Smooth muscle cell (in vitro differentiated cells): ENCODE results near the gene SLC12A3. TPM values are rescaled to one million over a fixed set of nuclear protein-coding genes. Genes with fewer than 3 reads are reported as not detected.

Experiments
- DNase-seq: peaks from one replicate; lab custom pipeline; 2025; ENCODE audit not compliant: unreplicated experiment; lab: John Stamatoyannopoulos, UW
- H2AFZ ChIP-seq: fragments of 200-600 bp; sonication (generic); 2 replicates; pipeline ENCODE4 v1.6.0; 2016; ENCODE audit warnings: antibody characterized with exemption, low read depth, mild to moderate bottlenecking
- H3F3A ChIP-seq: fragments of 200-600 bp; sonication (generic); 2 replicates; pipeline ENCODE4 v1.6.0; 2017; ENCODE audit warnings: antibody characterized with exemption, low read depth
- H3K27ac ChIP-seq: fragments of 200-600 bp; sonication (generic); 2 replicates; pipeline ENCODE4 v1.5.1; 2016; ENCODE audit warnings: low read depth, mild to moderate bottlenecking
- H3K27me3 ChIP-seq: fragments of 200-600 bp; sonication (generic); 2 replicates; pipeline ENCODE4 v1.6.1; 2016; ENCODE audit warnings: low read depth, mild to moderate bottlenecking
- H3K36me3 ChIP-seq: fragments of 200-600 bp; sonication (generic); 2 replicates; pipeline ENCODE4 v1.5.1; 2016; ENCODE audit warnings: low read depth
- H3K4me1 ChIP-seq: fragments of 200-600 bp; sonication (generic); 2 replicates; pipeline ENCODE4 v1.5.1; 2016; ENCODE audit warnings: low read depth
- H3K4me2 ChIP-seq: fragments of 200-600 bp; sonication (generic); 2 replicates; pipeline ENCODE4 v1.6.0; 2016; ENCODE audit warnings: mild to moderate bottlenecking
- H3K4me3 ChIP-seq: fragments of 200-600 bp; sonication (generic); 2 replicates; pipeline ENCODE4 v1.5.1; 2016; ENCODE audit warnings: mild to moderate bottlenecking
- H3K79me2 ChIP-seq: fragments of 200-600 bp; sonication (generic); 2 replicates; pipeline ENCODE4 v1.6.0; 2016; ENCODE audit warnings: low read depth, mild to moderate bottlenecking
- H3K9ac ChIP-seq: fragments of 200-600 bp; sonication (generic); 2 replicates; pipeline ENCODE4 v1.6.0; 2016; ENCODE audit warnings: low read depth
- H3K9me3 ChIP-seq: fragments of 200-600 bp; sonication (generic); replicated peaks from 2 replicates; pipeline ENCODE4 v1.5.1; 2016; ENCODE audit warnings: low read depth
- H4K20me1 ChIP-seq: fragments of 200-600 bp; sonication (generic); 2 replicates; pipeline ENCODE4 v1.6.0; 2016; ENCODE audit warnings: low read depth
- WGBS: methylation state at CpG from one replicate; pipeline ENCODE4 v1.1.7; 2016; ENCODE audit warnings: low lambda C conversion rate; 5-methylcytosine and 5-hydroxymethylcytosine counted together
- polyA plus RNA-seq: library from polyadenylated mRNA; unstranded; fragments of >200 nt; fragmentation: Nextera tagmentation; extraction: Ambion mirVana; gene quantifications from 2 replicates; pipeline ENCODE4 v1.2.1, GENCODE V29; 2016
- total RNA-seq: library from RNA; depleted of rRNA; stranded (reverse); fragments of >200 nt; gene quantifications from 2 replicates; pipeline ENCODE4 v1.2.3, GENCODE V29; 2014
- TF ChIP-seq, protein P1 (sequence below): fragments of 200-600 bp; sonication (generic); IDR thresholded peaks from 2 replicates; pipeline ENCODE4 v1.5.1; 2017; ENCODE audit warnings: borderline replicate concordance, mild to moderate bottlenecking, antibody characterized with exemption; ENCODE audit not compliant: insufficient read depth, poor library complexity, severe bottlenecking

Gene SLC12A3
- total and polyA plus RNA-seq, 2 experiments from 2014 or later, result not detected

DNA sequence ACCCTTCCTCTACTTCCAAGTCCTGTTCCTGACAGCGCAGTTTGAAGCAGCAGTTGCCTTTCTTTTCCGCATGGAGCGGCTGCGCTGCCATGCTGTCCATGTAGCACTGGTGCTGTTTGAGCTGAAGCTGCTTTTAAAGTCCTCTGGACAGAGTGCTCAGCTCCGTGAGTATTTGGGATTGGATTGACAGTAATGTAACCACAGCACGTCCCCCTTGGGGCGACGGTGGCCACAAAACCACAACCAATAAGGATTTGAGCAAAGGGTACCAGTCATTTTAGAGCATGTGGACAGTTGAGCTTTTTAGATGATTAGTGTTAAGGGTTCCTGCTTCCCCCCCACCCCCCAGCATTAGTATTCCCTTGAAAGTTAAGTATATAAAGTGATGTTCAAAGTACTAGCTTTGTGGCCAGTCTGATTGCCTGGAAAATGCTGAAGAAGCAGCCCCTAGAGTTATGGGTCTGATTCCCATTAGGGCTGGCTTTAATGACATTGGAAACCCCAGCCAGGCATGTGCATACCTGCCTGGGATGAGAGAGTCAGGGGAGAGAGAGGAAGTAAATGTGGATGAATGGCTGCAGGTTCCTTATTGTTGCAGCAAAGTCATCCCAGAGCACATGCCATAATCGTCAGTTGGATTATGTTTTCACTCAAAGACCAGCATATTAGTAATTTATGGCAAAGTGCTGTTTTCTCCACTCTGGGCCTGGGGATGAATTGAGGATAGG lies 31.6 kb upstream of the SLC12A3 start:
- no peaks in the 10 kb centered on the region for H3F3A ChIP-seq
- H3K27me3 ChIP-seq, result no peaks in the 10 kb centered on the region
- DNase-seq, result no peak
- H3K4me3 ChIP-seq, result no peak overlapping the region
- H3K27ac ChIP-seq, result no peak overlapping the region
- TF ChIP-seq, protein P1, sequence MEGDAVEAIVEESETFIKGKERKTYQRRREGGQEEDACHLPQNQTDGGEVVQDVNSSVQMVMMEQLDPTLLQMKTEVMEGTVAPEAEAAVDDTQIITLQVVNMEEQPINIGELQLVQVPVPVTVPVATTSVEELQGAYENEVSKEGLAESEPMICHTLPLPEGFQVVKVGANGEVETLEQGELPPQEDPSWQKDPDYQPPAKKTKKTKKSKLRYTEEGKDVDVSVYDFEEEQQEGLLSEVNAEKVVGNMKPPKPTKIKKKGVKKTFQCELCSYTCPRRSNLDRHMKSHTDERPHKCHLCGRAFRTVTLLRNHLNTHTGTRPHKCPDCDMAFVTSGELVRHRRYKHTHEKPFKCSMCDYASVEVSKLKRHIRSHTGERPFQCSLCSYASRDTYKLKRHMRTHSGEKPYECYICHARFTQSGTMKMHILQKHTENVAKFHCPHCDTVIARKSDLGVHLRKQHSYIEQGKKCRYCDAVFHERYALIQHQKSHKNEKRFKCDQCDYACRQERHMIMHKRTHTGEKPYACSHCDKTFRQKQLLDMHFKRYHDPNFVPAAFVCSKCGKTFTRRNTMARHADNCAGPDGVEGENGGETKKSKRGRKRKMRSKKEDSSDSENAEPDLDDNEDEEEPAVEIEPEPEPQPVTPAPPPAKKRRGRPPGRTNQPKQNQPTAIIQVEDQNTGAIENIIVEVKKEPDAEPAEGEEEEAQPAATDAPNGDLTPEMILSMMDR, result no peak
- no peak overlapping the region for H3K9ac ChIP-seq
- H4K20me1 ChIP-seq, result no peaks in the 10 kb centered on the region
- H3K79me2 ChIP-seq, result no peaks in the 10 kb centered on the region
- H3K9me3 ChIP-seq, result no peaks in the 10 kb centered on the region
- 80% methylated on average over 9 of the region's 9 CpGs for WGBS
- no peaks in the 10 kb centered on the region for H3K4me1 ChIP-seq
- no peak overlapping the region for H3K4me2 ChIP-seq
- H3K36me3 ChIP-seq, result no peaks in the 10 kb centered on the region
- H2AFZ ChIP-seq, result no peak overlapping the region

DNA sequence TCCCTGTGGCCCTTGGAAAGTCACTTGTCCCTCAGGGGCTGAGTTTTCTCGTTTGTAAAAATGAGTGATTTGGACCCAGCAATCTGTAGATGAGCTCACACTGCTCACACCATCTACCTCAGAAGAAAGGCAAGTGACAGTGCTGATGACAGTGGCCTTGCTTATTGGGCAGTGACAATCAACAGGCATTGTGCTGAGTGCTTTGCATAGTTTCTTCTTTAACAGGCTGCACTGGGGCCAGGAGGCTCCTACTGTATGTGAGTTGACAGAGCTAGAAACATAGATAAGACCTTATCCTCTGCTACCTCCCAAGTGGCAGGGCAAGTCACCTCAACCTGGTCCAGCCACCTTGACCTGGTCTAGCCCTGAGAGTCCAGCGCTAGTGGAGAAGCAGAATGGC lies 29.7 kb upstream of the SLC12A3 start:
- Histone ChIP-seq H3K27ac (no peak overlapping the region), H3K9ac (no peak overlapping the region), H3K27me3 (no peaks in the 10 kb centered on the region), H3K36me3 (no peaks in the 10 kb centered on the region), H2AFZ (no peak overlapping the region), H4K20me1 (no peaks in the 10 kb centered on the region), H3K79me2 (no peaks in the 10 kb centered on the region), H3K4me2 (no peak overlapping the region), H3K9me3 (no peaks in the 10 kb centered on the region), H3K4me1 (no peaks in the 10 kb centered on the region), H3F3A (no peaks in the 10 kb centered on the region), H3K4me3 (no peak overlapping the region)
- TF ChIP-seq, protein P1, result no peak
- 89% methylated on average over 2 of the region's 2 CpGs for WGBS
- no peak for DNase-seq

DNA sequence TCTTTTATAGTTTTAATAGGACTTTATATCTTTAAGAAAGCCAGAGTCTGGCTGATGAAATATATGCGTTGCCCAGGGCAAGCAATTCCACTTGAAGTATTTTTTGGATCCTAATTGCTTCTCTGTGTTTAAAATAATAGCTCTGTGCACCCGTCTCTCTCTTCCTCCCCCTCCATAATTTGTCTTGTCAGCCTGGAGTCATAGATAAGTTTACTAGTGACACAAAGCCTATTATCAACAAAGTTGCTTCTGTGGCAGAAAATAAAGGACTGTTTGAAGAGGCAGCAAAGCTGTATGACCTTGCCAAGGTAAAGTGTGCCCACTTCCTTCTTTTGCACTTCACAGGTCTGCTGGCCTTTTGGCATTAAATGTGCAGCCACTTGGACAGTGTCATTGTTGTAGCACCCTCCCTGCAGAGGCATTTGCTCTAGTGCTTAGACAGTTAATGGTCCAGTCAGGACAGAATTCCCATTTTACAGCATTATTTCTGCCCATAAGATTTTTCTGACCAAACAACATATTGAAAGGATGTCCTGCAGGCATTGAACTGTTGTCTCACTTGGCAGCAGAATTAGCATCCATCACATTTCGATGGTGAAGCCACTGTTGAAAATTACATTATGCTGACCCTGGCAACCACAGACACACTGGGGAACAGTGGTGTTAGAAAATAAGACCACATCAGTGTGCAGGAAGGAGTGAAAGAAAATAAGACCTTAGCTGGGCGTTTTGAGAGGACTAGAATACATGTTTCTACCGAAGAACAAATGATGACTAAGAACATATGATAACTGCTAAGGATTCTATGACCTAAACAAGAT lies 28.4 kb upstream of the SLC12A3 start:
- no peak overlapping the region for H3K4me3 ChIP-seq
- no peak overlapping the region for H3K9ac ChIP-seq
- H3F3A ChIP-seq, result no peaks in the 10 kb centered on the region
- peak overlapping the region; percentile 17 for H3K4me2 ChIP-seq
- H2AFZ ChIP-seq, result no peak overlapping the region
- H4K20me1 ChIP-seq, result no peaks in the 10 kb centered on the region
- H3K4me1 ChIP-seq, result no peaks in the 10 kb centered on the region
- TF ChIP-seq, protein P1, result no peak
- no peaks in the 10 kb centered on the region for H3K9me3 ChIP-seq
- H3K79me2 ChIP-seq, result no peaks in the 10 kb centered on the region
- peaks cover 1% of the 10 kb centered on the region for H3K36me3 ChIP-seq
- DNase-seq, result no peak
- H3K27ac ChIP-seq, result no peak overlapping the region
- H3K27me3 ChIP-seq, result no peaks in the 10 kb centered on the region
- WGBS, result 72% methylated on average over 5 of the region's 5 CpGs
